T1000 (cell line): ENCODE data around the gene CHST12.
"Not testable (repeated sequence)": the region's sequence is repeated elsewhere in the genome, so short reads cannot be mapped to it uniquely, and the experiment has no call there.

ENCODE experiments used
- DNase-seq: peaks from one replicate; lab custom pipeline; 2025; ENCODE audit warnings: mixed read lengths; lab: John Stamatoyannopoulos, UW

The CHST12 gene

DNA sequence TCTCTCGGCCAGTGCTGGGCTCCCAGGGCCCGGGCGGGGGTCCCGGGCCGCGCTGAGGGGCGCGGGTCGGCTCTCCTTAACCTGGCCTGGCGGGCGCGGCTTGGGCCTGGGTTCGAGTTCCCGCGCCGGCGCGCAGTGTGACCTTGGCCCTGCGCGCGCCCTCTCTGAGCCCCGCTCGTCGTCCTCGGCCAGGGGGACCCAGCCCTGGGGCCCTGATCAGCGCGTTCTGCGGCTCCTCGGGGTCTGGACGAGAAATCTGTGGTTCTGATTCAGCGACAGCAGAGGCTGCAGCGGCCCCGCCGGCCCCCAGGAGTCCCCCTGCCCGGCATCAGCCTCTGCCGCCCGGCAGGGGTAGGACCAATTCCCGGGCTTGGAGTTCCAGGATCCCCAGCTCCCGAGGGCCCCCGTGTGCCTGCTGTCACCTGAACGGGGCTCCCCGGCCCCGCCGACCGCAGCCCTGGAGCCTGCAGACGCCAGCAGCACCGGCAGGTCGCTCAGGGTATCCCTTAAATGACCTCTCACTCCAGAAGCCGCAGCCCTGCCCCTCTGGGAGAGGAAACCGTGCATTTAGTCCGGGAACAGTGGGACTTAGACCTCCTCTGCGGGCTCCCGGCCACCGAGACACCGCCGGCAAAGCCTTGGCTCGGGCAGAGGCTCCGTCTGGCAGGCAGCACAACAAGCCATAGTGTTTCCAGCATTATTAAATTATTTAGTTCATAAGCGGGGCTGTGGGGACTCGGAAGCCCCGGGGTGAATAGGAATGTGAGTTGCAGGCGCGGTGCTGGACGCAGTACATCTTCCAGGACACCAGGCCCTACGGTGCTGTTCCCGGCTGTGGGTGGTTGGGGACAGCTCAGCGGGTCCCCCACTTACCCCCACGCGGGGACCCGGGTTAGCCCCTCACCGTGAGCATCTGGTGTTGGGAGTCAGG, 572 bp downstream of the CHST12 start:
- DNase-seq: no peak

DNA sequence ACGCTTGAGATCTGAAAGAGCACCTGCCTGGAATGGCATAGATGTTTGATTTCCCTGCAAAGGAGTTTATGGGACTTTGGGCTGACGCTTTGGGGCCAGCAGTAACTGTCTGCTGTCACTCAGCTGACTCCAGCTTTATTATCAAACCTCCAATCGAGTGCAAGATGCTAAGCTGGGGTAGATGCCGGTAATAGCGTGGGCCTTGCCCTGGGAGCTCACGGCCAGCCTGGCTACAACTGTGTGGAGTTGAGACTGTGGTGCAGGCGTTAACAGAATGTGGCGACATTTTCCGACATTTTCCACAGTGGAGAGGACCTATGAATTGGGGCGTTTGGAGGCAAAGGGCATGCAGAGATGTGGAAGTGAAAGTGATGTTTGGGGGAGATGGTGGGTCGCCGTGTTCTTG, 1.3 kb downstream of the CHST12 start:
- no peak for DNase-seq

DNA sequence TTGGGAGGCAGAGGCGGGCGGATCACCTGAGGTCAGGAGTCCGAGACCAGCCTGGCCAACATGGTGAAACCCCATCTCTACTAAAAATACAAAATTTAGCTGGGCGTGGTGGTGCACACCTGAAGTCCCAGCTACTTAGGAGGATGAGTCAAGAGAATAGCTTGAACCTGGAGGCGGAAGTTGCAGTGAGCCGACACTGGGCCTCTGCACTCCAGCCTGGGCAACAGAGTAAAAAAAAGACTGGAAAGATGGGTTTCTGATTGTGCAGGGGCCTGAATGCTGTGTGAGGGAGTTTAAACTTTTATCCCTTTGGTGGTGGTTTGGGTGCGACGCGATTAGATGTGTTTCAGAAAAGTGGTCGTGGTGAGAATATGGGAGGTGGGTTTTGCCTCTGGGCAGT, 1.8 kb downstream of the CHST12 start:
- no peak for DNase-seq

DNA sequence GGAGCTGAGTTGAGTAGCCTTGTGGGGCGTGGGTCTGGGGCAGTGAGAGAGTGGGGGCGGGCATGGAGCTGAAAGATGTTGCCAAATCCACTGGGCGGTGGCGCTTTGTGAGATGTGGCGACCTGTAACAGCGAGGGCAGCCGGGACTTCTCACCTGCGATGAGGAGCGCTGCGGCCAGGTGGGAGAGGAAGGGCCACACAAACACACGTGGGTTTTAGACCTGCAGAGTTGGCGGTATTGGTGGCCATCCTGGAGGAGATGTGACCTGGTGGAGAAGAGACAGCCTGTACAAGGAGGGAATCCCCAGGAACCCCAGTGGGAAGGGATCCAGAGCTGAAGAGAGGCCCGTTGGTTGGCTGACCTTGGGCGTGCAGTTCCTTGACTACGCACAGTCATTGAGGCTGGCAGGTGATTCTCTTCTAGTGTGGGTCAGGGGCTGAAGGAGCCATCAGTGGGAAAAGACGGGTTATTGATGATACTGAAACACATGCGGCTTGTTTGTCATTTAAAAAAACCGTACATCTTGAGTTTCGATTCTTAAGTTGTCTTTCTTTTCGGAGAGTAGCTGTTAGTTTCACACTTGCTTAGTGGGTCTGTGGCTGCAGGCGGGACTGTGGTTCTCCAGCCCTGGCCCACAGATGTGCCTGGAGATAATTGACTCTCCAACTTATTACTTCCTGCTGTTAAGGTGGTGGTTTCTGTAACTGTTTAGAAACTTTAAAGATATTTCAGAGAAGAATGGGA, 2.4 kb downstream of the CHST12 start:
- no peak for DNase-seq

DNA sequence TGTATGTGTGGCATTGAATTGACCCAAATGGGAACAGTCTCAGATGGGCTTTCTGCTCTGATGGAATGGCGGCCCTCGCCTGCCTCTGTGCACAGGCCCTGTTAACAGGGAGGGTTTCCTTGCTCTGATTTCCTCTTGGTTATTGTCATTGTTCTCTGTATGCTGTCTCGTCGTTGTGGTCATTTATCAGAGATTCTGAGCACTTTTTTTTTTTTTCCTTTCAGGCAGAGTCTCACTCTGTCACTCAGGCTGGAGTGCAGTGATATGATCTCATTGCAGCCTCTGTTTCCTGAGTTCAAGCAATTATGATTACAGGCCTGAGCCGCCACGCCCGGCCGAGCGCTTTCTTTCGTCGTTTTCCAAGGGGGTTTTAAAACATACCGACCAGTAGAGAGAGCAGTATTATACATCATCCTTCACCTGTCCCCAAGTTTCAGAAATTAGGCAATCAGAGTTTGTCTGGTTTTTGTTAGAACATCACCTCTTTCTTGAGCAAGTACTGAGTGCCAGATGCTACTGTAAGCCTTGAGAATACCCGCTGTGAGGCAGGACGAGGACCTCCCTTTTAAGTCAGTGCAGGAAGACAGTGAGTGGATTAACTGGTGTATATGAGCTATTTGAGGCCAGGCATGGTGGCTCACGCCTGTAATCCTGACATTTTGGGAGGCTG, 6.5 kb downstream of the CHST12 start:
- no peak for DNase-seq

DNA sequence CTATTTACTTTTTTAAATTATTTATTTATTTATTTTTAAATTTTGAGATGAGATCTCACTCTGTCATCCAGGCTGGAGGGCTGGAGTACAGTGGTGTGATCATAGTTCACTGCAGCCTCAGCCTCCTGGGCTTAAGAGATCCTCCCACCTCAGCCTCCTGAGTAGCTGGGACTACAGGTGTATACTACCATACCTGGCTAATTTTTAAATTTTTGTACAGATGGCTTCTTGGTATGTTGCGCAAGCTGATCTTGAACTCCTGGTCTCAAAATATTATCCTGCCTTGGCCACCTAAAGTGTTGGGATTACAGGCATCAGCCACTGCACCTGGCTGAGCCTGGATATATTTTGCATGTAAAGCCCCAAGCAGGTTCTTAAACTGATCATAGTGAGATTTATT, 7.6 kb downstream of the CHST12 start:
- no peak for DNase-seq

DNA sequence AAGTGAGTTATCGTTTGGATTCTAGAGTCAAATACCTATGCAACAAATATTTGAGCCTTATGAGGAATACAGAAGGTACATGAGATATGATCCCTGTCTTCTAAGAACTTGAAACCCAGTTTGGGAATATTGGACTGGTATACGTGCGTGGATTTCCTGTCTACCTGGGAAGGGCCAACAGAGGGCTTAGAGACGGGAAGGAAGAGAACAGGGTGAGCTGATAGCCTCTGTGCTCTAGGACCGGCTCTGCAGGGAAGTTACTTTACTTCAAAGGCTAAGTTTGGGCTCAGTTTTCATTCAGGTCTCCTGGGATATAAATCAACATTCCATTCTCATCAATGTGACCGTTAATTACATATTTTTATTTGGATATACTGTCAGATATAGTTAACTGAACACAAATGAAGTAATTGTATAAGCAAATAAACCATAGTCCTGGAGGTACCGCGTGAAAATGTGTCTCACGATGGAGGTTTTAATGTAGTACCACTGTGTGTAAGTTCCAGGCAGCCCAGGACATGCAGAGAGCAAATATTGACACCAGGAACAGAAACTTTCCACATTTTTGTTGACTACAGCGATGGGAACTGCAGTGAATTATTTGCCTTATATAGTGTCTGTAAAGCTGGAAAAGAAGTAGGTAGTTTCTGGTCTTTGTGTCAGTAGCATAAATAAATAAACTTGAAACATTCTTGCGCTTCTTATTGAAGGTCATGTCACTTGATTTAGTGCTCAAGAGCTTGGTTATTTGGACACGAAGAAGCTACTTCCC, 8.6 kb downstream of the CHST12 start:
- DNase-seq: no peak

DNA sequence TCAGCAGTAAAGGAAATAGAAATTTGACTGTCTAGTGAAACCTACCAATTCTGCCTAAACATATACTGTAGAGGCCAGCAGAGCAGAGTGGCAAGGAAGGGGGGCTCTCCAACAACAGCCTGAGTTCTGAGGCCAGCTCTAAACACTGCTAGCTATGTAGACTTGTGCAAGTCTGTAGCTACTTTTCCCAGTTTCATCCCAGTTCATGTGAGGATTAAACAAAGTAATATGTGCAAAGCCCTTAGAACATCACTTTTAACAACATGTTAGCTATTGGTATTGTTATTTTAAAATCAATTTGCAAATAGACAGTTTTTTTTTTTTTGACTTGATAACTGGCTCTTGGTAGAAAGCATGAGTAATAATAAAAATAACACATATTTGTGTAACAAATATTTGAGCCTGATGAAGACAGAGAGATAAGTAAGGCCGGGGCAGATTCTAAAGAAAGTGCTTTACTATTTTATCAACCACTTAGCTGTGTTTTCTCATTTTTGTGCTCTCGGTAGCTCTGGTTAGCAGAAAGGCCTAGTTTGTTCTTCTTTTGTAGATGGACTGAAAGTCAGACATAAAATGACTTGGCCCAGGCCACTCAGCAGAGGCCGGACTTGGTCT, 9.3 kb downstream of the CHST12 start:
- no peak for DNase-seq

DNA sequence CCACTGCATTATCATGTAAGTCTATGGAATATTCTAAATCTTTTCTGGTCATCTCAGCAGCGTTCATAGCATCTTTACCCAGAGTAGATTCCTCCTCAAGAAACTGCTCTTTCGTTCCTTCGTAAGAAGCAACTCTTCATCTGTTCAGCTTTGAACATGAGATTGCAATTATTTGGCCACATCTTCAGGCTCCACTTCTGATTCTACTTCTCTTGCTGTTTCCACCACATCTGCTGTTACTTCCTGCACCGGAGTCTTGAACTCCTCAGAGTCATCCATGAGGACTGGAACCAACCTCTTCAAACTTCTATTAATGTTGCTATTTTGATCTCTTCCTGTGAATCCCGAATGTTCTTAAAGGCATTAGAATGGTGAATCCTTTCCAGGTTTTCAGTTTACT, 12.7 kb downstream of the CHST12 start:
- DNase-seq: no peak

DNA sequence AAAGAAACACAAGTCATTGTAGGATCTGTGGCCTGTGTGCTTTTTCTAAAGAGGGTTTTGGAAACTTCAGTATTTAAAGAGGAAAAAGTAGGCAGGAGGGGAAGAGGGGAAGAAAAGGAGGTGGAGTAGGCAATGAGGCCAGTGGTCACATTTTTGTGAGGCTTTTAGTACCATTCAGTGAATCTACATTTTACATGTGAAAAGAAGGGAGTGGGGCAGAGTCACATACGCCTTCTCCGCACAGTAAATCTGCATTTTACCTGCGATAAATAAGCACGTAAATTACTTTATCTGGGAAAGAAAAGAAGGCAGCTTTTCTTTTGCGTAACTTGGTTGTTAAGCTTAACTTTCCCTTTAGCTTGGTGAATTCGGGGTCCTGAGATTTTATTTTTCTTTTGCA, 13.2 kb downstream of the CHST12 start:
- no peak for DNase-seq

DNA sequence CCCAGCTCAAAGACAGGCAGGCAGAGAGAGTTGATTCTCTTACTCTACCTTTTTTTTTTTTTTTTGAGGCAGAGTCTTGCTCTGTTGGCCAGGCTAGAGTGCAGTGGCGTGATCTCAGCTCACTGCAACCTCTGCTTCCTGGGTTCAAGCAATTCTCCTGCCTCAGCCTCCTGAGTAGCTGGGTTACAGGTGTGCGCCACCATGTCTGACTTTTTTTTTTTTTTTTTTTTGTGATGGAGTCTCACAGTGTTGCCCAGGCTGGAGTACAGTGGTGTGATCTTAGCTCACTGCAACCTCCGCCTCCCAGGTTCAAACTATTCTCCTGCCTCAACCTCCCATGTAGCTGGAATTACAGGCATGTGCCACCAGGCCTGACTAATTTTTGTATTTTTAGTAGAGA, 13.8 kb downstream of the CHST12 start:
- not testable (repeated sequence) for DNase-seq

DNA sequence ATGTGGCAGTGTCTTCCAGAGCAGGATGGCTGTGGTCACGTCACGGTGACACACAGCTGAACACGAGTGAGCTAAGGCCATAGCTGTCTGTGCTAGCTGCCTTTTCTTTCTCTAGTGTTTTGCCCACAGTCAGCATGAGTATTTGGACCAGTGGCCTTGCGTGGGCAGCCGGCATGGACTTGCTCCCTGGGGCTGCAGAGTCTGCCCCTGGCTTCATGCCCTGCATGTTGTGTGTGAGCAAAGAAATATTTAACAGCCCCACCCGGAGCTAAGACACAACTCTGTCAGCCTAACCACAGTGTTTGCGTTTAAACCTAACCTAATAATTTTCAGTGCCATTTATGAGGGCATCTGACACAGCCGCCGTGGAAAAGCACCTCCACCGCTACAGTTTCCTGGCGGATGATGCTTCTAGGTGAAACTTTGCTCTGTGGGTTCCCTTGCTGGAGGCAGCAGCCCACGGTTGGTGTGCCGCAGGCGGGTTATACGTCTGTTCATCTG, 14.6 kb downstream of the CHST12 start:
- no peak for DNase-seq

DNA sequence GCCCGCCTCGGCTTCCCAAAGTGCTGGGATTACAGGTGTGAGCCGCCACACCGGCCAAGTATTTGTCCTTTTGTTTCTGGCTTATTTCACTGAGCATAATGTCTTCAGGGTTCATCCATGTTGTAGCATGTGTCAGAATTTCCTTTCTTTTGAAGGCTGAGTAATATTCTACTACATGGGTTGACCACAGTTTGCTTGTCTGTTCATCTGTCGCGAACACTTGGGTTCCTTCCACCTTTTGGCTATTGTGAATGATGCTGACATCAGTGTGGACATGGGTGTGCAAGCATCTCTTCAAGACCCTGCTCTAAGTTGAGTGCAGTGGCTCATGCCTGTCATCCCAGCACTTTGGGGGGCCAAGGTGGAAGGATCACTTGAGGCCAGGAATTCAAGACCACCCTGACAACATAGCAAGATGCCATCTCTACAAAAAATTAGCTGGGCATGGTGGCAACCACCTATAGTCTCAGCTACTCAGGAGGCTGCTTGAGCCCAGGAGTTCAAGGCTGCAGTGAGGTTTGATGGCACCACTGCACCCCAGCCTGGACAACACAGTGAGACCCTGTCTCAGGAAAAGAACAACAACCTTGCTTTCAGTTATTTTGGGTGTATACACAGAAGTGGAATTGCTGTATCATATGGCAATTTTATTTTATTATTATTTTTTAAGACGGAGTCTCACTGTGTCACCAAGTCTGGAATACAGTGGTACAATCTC, 17.0 kb downstream of the CHST12 start:
- DNase-seq: no peak

DNA sequence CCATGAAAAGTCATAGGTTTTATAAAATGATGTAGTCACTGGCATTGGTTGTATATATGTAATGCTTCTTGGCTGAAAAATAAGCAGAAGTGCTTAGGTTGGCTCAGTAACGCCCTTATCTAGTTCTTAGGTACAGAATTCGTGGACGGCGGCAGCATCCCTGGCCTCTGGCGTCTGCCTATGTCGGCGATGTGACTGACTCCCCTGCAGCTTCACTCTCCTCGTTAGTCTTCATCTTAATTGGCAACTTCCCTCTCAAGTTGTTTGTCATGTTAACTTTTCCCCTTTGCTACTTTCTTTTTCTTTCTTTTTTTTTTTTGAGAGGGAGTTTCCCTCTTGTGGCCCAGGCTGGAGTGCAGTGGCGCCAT, 18.5 kb downstream of the CHST12 start:
- DNase-seq: no peak

DNA sequence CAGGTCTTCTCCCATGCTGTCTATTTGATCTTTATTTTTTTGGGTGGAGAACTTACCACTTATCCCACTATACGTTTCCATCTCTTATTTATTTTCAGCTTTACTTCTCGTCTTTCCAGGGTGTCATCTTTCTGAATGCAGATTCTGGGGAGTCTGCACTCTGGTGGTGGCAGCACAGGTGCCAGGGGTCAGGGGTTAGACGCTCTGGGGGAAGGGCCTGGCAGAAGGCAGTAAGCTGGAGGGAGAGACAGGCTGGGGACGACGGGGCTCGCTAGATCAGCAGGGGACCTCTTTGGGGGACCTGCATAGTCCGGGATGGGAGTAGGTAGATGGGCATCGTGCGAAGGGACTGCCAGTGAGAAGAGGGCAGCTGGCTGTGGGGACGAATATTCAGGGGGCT, 22.3 kb downstream of the CHST12 start:
- no peak for DNase-seq

DNA sequence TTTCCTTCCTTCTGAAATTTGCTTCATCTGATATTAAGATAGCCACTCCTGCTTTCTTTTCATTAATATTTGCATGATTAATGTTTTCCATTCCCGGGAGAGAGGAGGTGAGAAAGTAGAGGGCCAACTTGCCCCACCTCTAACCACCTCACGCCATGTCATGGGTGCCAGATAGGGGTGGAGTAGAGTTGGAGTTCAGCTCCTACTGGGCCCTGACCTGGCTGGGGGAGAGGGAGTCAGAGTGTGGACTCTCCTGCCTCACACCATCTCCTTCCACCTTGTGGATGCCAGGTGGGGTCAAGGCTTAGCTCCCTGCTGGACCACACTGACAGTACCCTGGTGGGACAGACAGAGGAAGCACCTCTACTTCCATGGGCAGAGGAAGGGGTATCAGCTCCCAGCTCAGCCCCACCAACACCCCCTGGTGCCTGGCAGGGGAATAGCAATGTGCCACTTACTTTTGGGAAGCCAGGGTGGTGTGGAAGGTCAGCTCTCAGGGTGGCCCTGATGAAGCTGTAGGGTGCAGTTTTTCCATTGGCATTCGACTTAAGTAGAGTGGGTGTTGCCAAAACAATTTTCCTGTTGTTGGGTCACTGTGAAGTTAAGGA, 28.0 kb downstream of the CHST12 start:
- DNase-seq: no peak

DNA sequence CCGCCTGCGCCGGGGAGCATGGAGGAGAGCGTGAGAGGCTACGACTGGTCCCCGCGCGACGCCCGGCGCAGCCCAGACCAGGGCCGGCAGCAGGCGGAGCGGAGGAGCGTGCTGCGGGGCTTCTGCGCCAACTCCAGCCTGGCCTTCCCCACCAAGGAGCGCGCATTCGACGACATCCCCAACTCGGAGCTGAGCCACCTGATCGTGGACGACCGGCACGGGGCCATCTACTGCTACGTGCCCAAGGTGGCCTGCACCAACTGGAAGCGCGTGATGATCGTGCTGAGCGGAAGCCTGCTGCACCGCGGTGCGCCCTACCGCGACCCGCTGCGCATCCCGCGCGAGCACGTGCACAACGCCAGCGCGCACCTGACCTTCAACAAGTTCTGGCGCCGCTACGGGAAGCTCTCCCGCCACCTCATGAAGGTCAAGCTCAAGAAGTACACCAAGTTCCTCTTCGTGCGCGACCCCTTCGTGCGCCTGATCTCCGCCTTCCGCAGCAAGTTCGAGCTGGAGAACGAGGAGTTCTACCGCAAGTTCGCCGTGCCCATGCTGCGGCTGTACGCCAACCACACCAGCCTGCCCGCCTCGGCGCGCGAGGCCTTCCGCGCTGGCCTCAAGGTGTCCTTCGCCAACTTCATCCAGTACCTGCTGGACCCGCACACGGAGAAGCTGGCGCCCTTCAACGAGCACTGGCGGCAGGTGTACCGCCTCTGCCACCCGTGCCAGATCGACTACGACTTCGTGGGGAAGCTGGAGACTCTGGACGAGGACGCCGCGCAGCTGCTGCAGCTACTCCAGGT, 29.7 kb downstream of the CHST12 start:
- DNase-seq: no peak

DNA sequence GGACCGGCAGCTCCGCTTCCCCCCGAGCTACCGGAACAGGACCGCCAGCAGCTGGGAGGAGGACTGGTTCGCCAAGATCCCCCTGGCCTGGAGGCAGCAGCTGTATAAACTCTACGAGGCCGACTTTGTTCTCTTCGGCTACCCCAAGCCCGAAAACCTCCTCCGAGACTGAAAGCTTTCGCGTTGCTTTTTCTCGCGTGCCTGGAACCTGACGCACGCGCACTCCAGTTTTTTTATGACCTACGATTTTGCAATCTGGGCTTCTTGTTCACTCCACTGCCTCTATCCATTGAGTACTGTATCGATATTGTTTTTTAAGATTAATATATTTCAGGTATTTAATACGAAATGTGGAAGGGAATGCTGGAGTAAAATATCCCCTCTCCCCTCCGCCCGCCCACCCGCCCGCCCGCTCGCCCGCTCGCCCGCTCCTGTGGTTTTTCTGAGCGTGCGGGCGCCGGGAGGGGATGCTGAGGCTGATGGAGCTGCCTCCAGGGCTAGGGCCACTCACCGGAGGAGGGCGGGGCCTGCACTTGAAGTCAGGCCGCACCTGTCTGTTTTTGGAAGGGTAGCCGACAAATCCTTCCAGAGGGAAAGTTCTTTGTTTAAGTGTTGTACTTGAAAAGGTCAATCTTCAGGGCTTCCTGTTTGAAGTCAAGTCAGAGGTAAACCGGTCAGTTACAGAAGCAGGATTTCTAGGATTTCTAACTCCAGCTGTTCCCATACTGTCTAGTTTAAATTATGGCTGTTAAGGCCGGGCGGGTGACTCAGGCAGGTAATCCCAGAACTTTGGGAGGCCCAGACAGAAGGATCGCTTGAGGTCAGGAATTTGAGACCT, 30.5 kb downstream of the CHST12 start:
- no peak for DNase-seq

DNA sequence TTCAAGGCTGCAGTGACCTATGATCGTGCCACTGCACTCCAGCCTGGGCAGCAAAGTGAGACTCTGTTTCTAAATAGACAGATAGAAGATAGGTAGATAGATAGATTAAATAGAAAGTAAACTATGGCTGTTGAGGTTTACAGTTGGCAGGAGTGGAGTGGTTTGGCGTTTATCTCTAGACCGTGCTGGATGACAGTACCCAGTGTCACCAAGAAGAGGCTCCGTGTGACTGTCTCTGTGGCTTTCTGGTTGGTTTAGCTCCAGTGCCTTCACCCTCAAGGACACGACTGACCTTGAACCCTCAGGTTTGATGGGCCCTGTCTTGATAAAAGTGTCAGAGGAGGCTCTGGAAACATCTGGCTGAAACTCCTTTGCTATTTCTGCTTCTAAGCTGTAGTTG, 31.7 kb downstream of the CHST12 start:
- DNase-seq: no peak
